Hematopoietic multipotent progenitor cell (in vitro differentiated cells): ENCODE measurements around the gene B2M. TPM values are rescaled to one million over a fixed set of nuclear protein-coding genes. Genes with fewer than 3 reads are reported as not detected.
"Not testable (repeated sequence)": the region's sequence is repeated elsewhere in the genome, so short reads cannot be mapped to it uniquely, and the experiment has no call there.

Source experiments
- DNase-seq, 3 donors: peaks; one replicate each; pipeline ENCODE4 v3.0.0-alpha.2; 2011 to 2015; ENCODE audit warnings: low read depth in 2 of 3, low spot score in 2 of 3
- total RNA-seq: library from RNA; depleted of rRNA; stranded (reverse); fragments of >200 nt; gene quantifications from one replicate; pipeline ENCODE4 v1.2.3, GENCODE V29; 2012

B2M gene
- 2,769 TPM for total RNA-seq

DNA sequence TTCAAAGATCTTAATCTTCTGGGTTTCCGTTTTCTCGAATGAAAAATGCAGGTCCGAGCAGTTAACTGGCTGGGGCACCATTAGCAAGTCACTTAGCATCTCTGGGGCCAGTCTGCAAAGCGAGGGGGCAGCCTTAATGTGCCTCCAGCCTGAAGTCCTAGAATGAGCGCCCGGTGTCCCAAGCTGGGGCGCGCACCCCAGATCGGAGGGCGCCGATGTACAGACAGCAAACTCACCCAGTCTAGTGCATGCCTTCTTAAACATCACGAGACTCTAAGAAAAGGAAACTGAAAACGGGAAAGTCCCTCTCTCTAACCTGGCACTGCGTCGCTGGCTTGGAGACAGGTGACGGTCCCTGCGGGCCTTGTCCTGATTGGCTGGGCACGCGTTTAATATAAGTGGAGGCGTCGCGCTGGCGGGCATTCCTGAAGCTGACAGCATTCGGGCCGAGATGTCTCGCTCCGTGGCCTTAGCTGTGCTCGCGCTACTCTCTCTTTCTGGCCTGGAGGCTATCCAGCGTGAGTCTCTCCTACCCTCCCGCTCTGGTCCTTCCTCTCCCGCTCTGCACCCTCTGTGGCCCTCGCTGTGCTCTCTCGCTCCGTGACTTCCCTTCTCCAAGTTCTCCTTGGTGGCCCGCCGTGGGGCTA, at the start of gene B2M, which contains the start of gene PATL2:
B2M (plus strand) TSS at position 422 of the 647 bp plus-strand sequence; CDS start at position 452, 30 bp downstream.
PATL2 (minus strand) TSS at position 228 of the 647 bp plus-strand sequence. CDS start 34,833 bp downstream, outside the sequence.
- DNase-seq = peak; percentile 95 to 99 (median 96)

DNA sequence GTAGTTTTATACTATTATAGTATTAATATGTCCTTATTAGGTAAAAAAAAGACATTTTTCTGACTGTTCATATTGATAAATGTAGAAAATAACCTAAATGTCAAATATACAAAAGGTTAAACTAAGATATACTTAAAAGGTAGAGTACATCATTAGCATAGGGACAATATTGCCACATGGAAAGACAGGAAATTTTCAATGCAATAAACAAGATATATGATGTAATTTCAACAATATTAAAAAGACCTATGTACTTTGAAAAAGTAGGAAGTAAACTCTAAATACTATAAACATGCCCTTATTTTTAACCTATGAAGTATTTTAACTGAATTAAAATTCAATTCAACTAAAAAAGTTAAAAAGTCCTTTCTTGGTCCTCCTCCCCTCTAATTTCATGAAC, 49.7 kb upstream of the B2M start:
- no peak for DNase-seq

- peak; percentile 62 to 87 (median 82) for DNase-seq
These were observed 48.6 kb upstream of the B2M start for GRCh38 chr15:44662478-44663409.

GRCh38 chr15:44663410-44664308, 47.7 kb upstream of the B2M start, which contains the start of gene SPG11:
Gene SPG11, minus strand, starts transcription at chr15:44663662. Its CDS starts 15 bp downstream, at chr15:44663647.
- peak; percentile 88 to 98 (median 95) for DNase-seq

DNA sequence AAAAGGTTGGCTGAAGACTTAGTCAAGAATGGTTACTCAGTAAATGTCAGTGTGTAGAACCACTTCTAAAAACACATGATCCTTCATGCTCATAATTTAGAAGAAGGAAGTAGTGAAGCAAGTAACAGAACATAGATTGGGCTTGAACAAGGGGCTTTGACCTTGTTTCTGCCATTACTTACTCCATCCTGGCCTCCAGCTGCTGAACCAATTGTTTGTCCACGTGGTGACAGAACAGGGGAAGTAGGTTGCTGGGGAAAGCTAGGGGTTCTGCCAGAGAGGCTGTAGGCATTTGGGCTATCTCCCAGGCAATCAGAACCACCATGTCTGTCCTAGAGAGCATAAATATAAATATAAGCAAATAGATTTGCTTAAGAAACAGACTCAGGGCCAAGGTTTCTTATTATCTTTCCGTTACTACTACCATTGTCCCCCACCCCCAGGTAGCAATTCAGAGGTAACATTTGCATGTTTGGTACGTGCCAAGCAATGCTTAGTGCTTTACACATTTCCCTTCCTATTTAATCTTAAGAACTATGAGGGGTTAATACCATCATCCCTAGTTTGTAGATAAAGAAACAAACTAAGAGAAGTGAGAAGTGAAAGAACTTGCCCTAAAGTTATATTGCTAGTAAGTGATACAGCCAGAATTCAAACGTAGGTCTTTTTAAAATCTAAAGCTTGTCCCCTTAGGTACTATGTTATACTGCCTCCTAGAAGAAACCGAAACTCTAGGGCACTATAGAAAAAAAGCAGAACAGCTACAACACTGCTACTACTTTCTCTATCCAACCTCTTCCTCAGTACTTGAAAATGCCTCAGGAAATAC, 44.9 kb upstream of the B2M start:
- DNase-seq = peak in 1 of 3 donors; percentile 46

- DNase-seq = no peak
These were observed 44.3 kb upstream of the B2M start for GRCh38 chr15:44667039-44667360.

DNA sequence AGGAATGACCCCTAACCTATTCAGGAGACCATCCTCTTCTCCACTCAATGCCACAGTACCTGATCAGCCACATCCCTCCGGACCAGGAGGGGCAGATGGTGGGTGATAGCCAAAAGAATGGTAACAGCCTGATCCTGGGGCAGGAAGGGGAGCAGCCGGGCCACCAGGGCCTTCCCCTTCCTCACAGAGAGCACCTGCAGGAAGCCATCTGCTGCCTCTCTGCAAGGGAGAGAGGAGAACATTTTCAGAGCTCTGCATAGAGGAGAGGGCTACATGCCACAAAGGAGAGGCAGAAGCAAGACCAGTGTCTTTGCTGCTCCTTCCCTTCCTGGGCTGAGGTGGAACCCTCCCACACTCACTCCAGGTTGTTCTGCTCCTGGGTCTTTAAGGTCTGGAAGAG, 42.4 kb upstream of the B2M start:
- DNase-seq = peak in 1 of 3 donors; percentile 69

DNA sequence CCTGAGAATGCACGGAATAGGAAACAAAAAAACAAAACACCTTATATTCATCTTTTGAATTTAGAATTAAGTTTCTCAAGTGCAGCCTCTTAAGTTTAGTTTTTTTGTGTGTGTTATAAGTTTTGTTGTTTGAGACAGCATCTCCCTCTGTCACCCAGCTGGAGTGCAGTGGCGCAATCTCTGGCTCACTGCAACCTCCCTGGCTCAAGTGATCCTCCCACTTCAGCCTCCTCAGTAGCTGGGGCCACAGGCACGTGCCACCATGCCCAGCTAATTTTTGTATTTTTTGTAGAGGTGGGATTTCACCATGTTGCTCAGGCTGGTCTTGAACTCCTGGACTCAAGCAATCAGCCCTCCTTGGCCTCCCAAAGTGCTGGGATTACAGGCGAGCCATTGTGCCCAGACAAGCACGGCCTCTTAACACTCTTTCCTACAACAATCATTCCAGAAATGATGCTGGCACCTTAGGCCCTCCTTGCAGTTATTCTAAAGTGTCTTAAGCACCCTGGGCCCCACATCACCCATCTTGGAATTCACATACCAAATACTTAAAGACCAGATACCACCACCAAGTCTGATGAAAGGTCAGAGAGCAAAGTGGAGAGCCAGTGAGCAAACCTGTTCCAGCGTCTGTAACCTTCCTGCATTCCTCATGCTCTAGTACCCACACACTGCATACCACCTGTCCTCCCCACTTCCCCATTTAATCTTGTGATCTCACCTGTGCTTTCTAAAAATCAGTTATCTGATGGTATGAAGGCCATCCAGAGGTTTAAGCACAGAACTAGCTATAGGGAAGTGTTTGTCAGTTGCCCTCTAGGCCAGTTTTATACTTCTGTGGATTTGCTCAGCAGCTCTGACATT, 41.0 kb upstream of the B2M start:
- DNase-seq = no peak

- no peak for DNase-seq
These were observed 37.7 kb upstream of the B2M start for GRCh38 chr15:44673639-44674038.

GRCh38 chr15:44675911-44676310, 35.4 kb upstream of the B2M start:
- no peak for DNase-seq

- DNase-seq = no peak
These were observed 34.6 kb upstream of the B2M start for GRCh38 chr15:44676676-44677075.

GRCh38 chr15:44682211-44682610, 29.1 kb upstream of the B2M start:
- no peak for DNase-seq

DNA sequence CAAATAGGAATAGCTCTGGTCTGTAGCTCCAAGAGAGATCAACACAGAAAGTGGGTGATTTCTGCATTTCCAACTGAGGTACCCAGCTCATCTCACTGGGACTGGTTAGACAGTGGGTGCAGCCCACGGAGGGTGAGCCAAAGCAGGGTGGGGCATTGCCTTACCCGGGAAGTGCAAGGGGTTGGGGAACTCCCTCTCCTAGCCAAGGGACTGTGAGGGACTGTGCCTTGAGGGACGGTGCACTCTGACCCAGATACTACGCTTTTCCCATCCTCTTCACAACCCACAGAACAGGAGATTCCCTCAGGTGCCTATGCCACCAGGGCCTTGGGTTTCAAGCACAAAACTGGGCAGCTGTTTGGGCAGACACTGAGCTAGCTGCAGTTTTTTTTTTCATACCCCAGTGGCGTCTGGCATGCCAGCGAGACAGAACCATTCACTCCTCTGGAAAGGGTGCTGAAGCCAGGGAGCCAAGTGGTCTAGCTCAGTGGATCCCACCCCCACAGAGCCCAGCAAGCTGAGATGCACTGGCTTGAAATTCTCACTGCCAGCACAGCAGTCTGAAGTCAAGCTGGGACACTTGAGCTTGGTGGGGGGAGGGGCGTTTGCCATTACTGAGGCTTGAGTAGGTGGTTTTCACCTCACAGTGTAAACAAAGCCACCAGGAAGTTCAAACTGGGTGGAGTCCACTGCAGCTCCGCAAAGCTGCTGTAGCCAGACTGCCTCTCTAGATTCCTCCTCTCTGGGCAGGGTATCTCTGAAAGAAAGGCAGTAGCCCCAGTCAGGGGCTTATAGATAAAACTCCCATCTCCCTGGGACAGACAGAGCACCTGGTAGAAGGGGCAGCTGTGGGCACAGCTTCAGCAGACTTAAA, 28.3 kb upstream of the B2M start:
- DNase-seq = peak in 2 of 3 donors; percentile 43 to 69

- not testable (repeated sequence) for DNase-seq
These were observed 22.0 kb upstream of the B2M start for GRCh38 chr15:44689318-44689717.

- DNase-seq = not testable (repeated sequence)
These were observed 21.1 kb upstream of the B2M start for GRCh38 chr15:44690245-44690644.

- no peak for DNase-seq
These were observed 18.7 kb upstream of the B2M start for GRCh38 chr15:44692659-44693058.

DNA sequence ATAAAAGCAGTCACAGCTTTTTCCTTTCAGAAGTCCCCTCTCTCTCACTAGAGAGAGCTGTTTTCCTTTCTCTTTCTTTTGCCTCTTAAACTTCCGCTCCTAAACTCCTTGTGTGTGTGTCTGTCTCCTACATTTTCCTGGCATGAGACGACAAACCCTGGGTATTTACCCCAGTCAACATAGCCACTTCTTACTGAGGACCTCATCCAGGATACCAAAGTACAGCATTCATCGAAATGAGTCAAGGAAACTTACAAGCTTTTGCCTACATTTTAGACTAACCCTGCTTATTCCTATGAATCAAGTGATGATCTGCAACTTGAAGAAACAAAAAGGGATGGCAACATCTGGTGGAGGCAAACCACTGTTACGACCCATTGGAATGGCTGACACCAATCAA, 16.9 kb upstream of the B2M start:
- DNase-seq = no peak

DNA sequence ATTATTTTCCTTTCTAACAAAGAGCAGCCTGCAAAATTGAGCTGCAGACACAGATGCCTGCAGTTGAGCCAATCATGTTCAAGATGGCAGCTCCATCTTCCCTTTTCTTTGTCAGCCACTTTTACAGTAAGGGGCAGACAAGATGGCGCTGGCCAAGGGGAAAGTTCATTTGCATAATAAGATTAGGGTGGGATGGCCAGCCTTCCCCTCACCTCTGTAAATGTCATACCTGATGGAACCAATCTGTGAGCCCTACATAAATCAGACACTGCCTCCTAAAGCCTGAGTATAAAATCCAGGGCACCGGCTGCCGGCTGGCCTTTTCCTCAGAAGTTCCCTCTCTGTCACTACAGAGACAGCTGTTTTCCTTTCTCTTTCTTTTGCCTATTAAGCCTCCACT, 16.0 kb upstream of the B2M start:
- no peak for DNase-seq
